ENCODE measurements around the gene CDIP1. TPM values are rescaled to one million over a fixed set of nuclear protein-coding genes. Genes with fewer than 3 reads are reported as not detected.
A peak's percentile ranks its signal among the peaks of the same experiment; 100 is the strongest.

Gene CDIP1
- total and polyA plus RNA-seq, 2 donors from 2014 or later = 40.8 to 80.4 TPM

GRCh38 chr16:4505356-4506147 is 33.0 kb downstream of the CDIP1 start:
- Histone ChIP-seq H3K27me3 (ENCODE audit: control insufficient read depth, insufficient read depth, low read length) (no peaks in the 10 kb centered on the region), H3K4me3 (ENCODE audit: low read length in 3 of 3) (no peak overlapping the region), H3K27ac (ENCODE audit: low read depth in 2 of 2, low read length in 2 of 2) (no peak overlapping the region), H3K9me3 (ENCODE audit: control insufficient read depth in 2 of 3, insufficient read depth in 1 of 3, low read length in 3 of 3) (no peaks in the 10 kb centered on the region), H3K4me1 (ENCODE audit: control insufficient read depth in 2 of 3, insufficient read depth in 2 of 3, low read depth in 1 of 3, low read length in 3 of 3) (peaks cover 0 to 22% (median 14%) of the 10 kb centered on the region in 3 donors), H3K9ac (ENCODE audit: low read length in 3 of 3) (no peak overlapping the region), H3K36me3 (ENCODE audit: control insufficient read depth in 2 of 3, insufficient read depth in 3 of 3, low read length in 3 of 3) (peaks cover 0 to 25% (median 20%) of the 10 kb centered on the region in 3 donors)
- intact Hi-C loops (cut with DNase I) = no loop called here
- no peak for TF ChIP-seq CTCF (IDR thresholded peaks at IDR 0.05; ENCODE audit: borderline replicate concordance, extremely low read depth, insufficient read depth)
- FAIRE-seq (no peak), DNase-seq (no peak)

DNA sequence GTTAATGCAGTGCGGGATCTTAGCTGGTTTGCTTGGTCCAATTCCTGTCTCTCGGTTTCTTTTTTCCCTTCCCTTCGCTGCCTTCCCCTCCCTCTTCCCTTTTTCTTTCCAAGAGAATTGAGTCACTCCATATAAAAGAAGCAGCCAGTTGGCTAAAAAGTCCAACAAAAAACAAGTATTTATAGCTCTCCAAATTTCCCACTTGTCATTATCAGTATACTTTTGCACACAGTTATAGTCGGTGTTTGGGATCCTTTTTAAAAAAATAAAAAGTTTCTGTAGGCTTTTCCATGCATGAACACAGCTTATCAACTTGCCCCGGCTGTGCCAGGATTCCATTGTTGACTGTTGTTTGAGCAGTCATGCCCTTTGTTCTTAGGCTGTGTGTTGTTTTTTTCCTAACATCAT is 37.5 kb downstream of the CDIP1 start:
- FAIRE-seq (no peak), DNase-seq (no peak)
- Histone ChIP-seq H3K4me1 (ENCODE audit: control insufficient read depth in 2 of 3, insufficient read depth in 2 of 3, low read depth in 1 of 3, low read length in 3 of 3) (peaks cover 0 to 42% (median 24%) of the 10 kb centered on the region in 3 donors), H3K36me3 (ENCODE audit: control insufficient read depth in 2 of 3, insufficient read depth in 3 of 3, low read length in 3 of 3) (peaks cover 0 to 4% (median 0%) of the 10 kb centered on the region in 3 donors), H3K9me3 (ENCODE audit: control insufficient read depth in 2 of 3, insufficient read depth in 1 of 3, low read length in 3 of 3) (no peaks in the 10 kb centered on the region), H3K27me3 (ENCODE audit: control insufficient read depth, insufficient read depth, low read length) (no peaks in the 10 kb centered on the region), H3K9ac (ENCODE audit: low read length in 3 of 3) (no peak overlapping the region), H3K27ac (ENCODE audit: low read depth in 2 of 2, low read length in 2 of 2) (peak overlapping the region in 1 of 2 donors; percentile 1), H3K4me3 (ENCODE audit: low read length in 3 of 3) (no peak overlapping the region)
- TF ChIP-seq CTCF (IDR thresholded peaks at IDR 0.05; ENCODE audit: borderline replicate concordance, extremely low read depth, insufficient read depth) = no peak
- intact Hi-C loops (cut with DNase I) = no loop called here

DNA sequence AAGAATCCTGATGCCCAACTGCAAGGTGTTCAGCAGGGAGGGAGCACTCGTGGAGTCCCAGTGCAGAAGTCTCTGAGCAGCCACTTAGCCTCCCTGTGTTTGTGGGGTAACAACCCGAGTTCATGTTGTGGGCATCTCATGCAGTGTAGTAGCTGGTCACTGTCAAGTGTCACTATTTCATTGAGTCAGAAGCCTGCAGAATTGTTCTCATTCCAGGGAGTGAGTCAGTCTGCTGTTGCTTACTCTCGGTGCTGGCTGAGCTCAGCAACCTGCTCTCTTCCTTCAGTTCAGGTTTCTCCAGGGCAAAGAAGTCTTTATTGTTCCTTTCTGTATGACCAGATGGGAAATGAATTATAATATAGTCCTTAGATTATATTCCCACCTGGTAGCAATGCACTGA is 38.3 kb downstream of the CDIP1 start:
- intact Hi-C loops (cut with DNase I) = no loop called here
- no peak overlapping the region for H3K4me3 ChIP-seq (ENCODE audit: low read length in 3 of 3)
- no peak for FAIRE-seq

More for the DNA sequence above, 38.3 kb downstream of the CDIP1 start:
- no peak for DNase-seq
- Histone ChIP-seq H3K27ac (ENCODE audit: low read depth in 2 of 2, low read length in 2 of 2) (peak overlapping the region in 1 of 2 donors; percentile 1), H3K27me3 (ENCODE audit: control insufficient read depth, insufficient read depth, low read length) (no peaks in the 10 kb centered on the region), H3K9ac (ENCODE audit: low read length in 3 of 3) (peak overlapping the region in 1 of 3 donors; percentile 6), H3K9me3 (ENCODE audit: control insufficient read depth in 2 of 3, insufficient read depth in 1 of 3, low read length in 3 of 3) (no peaks in the 10 kb centered on the region), H3K36me3 (ENCODE audit: control insufficient read depth in 2 of 3, insufficient read depth in 3 of 3, low read length in 3 of 3) (peaks cover 0 to 4% (median 0%) of the 10 kb centered on the region in 3 donors), H3K4me1 (ENCODE audit: control insufficient read depth in 2 of 3, insufficient read depth in 2 of 3, low read depth in 1 of 3, low read length in 3 of 3) (peaks cover 0 to 42% (median 28%) of the 10 kb centered on the region in 3 donors)
- no peak for TF ChIP-seq CTCF (IDR thresholded peaks at IDR 0.05; ENCODE audit: borderline replicate concordance, extremely low read depth, insufficient read depth)
